DOHH2 (cell line): ENCODE data around the gene AFF4.

Experiments used
- H3F3A ChIP-seq: fragments of 200-600 bp; sonication (generic), shearing (Covaris generic); 2 replicates; pipeline ENCODE4 v1.6.0; 2016; ENCODE audit warnings: antibody characterized with exemption, mild to moderate bottlenecking; ENCODE audit not compliant: control insufficient read depth, insufficient read depth
- H3K27ac ChIP-seq: fragments of 200-600 bp; sonication (generic); 2 replicates; pipeline ENCODE4 v1.5.1; 2014; ENCODE audit warnings: low read depth, mild to moderate bottlenecking, low read length, moderate library complexity
- H3K27me3 ChIP-seq: fragments of 200-600 bp; sonication (generic); 2 replicates; pipeline ENCODE4 v1.6.1; 2014; ENCODE audit warnings: mild to moderate bottlenecking, low read length, mixed read lengths; ENCODE audit not compliant: control insufficient read depth
- H3K36me3 ChIP-seq: fragments of 200-600 bp; sonication (generic); 2 replicates; pipeline ENCODE4 v1.6.1; 2014; ENCODE audit warnings: mild to moderate bottlenecking, low read length, moderate library complexity, mixed read lengths; ENCODE audit not compliant: control insufficient read depth
- H3K4me1 ChIP-seq: fragments of 200-600 bp; sonication (generic); 2 replicates; pipeline ENCODE4 v1.6.1; 2014; ENCODE audit warnings: mild to moderate bottlenecking, low read length, mixed read lengths; ENCODE audit not compliant: control insufficient read depth
- H3K4me2 ChIP-seq: fragments of 200-600 bp; sonication (generic); 2 replicates; pipeline ENCODE4 v1.6.0; 2014; ENCODE audit warnings: mild to moderate bottlenecking, low read length, moderate library complexity
- H3K4me3 ChIP-seq: fragments of 200-600 bp; sonication (generic); 2 replicates; pipeline ENCODE4 v1.5.1; 2014; ENCODE audit warnings: mild to moderate bottlenecking, low read length, mixed read lengths
- H3K79me2 ChIP-seq: fragments of 200-600 bp; sonication (generic); 2 replicates; pipeline ENCODE4 v1.6.1; 2014; ENCODE audit warnings: mild to moderate bottlenecking, low read length, mixed read lengths; ENCODE audit not compliant: control insufficient read depth
- H3K9me2 ChIP-seq: fragments of 200-600 bp; sonication (generic); replicated peaks from 2 replicates; pipeline ENCODE4 v1.6.1; 2014; ENCODE audit warnings: mild to moderate bottlenecking, low read length, mixed read lengths; ENCODE audit not compliant: control insufficient read depth
- H3K9me3 ChIP-seq: fragments of 200-600 bp; sonication (generic); 2 replicates; pipeline ENCODE4 v1.6.1; 2014; ENCODE audit warnings: antibody characterized with exemption, low read length, mixed read lengths; ENCODE audit not compliant: control insufficient read depth, insufficient read depth
- H4K20me1 ChIP-seq: fragments of 200-600 bp; sonication (generic); 2 replicates; pipeline ENCODE4 v1.6.0; 2014; ENCODE audit warnings: low read depth, mild to moderate bottlenecking, antibody characterized with exemption, low read length, moderate library complexity; ENCODE audit not compliant: control insufficient read depth, insufficient read depth
- CTCF ChIP-seq: fragments of 200-600 bp; sonication (generic); IDR thresholded peaks from one replicate; pipeline ENCODE4 v1.5.1; 2014; ENCODE audit warnings: antibody characterized with exemption, mild to moderate bottlenecking, low read depth, low read length; ENCODE audit not compliant: poor library complexity, severe bottlenecking
- EZH2phosphoT487 ChIP-seq: fragments of 200-600 bp; sonication (generic); IDR thresholded peaks from 2 replicates; pipeline ENCODE4 v1.6.1; 2017; ENCODE audit warnings: borderline replicate concordance, mild to moderate bottlenecking, antibody characterized with exemption, low read length, moderate library complexity, mixed read lengths

Gene AFF4

DNA sequence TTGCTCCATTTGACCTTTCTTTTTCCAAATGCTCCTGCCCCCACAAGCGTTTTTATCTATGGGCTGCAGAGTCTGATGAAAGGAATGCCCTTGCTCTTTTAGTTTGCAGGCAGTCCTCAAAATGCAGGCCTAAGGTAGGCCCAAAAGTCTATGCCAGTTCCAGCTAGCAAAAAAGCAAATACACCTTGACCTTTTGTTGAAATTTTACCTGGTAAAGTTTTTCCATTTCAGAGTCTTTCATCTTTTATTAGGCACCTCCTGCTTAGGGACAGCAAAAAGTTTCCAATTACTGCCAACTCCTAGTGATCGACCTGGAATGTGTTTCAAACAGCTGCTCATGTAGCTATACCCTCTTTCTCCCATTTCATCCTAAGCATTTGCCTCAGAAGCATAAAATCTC lies 92.6 kb downstream of the AFF4 start:
- H4K20me1 ChIP-seq, result 0 out of 2 replicates have a peak, but pooled peaks cover 6% of the 10 kb centered on the region
- H3K9me2 ChIP-seq, result no peaks in the 10 kb centered on the region
- peaks cover 19% of the 10 kb centered on the region for H3F3A ChIP-seq
- H3K4me2 ChIP-seq, result no peak overlapping the region
- no peaks in the 10 kb centered on the region for H3K9me3 ChIP-seq
- H3K27me3 ChIP-seq, result no peaks in the 10 kb centered on the region
- TF ChIP-seq CTCF (no peak), EZH2phosphoT487 (no peak)
- H3K36me3 ChIP-seq, result peaks cover 68% of the 10 kb centered on the region
- H3K79me2 ChIP-seq, result peaks cover 29% of the 10 kb centered on the region
- no peak overlapping the region for H3K27ac ChIP-seq
- peaks cover 11% of the 10 kb centered on the region for H3K4me1 ChIP-seq
- H3K4me3 ChIP-seq, result no peak overlapping the region

- Histone ChIP-seq H3K27ac (no peak overlapping the region), H3K79me2 (peaks cover 31% of the 10 kb centered on the region), H3K27me3 (no peaks in the 10 kb centered on the region), H3K9me2 (no peaks in the 10 kb centered on the region), H3K9me3 (no peaks in the 10 kb centered on the region), H3K4me3 (no peak overlapping the region), H3K36me3 (peaks cover 64% of the 10 kb centered on the region), H3K4me2 (no peak overlapping the region), H4K20me1 (0 out of 2 replicates have a peak, but pooled peaks cover 6% of the 10 kb centered on the region), H3F3A (peaks cover 14% of the 10 kb centered on the region), H3K4me1 (peaks cover 16% of the 10 kb centered on the region)
- TF ChIP-seq EZH2phosphoT487, result no peak
- no peak for TF ChIP-seq CTCF
Observed at GRCh38 chr5:132868754-132869153, 94.7 kb downstream of the AFF4 start.

DNA sequence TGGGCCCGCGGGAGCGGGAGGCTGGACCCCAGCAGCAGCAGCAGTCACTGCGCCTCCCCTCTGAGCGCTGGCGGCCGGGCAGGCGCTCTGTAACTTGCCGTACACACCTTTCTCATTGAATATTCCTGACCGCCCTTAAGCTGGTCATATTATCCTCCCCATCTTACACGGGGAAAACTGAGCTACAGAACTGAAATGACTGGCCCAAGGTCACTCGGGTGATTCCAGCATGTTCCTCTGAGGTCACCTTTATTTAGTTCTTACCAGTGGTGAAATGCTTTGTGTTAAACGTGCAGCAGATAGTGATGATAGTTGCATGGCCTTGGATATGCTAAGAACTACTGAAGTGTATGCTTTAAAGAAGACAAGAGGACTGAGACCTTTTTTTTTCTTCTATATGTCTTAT lies 96.4 kb downstream of the AFF4 start:
- H3K79me2 ChIP-seq, result peaks cover 31% of the 10 kb centered on the region
- H3K36me3 ChIP-seq, result peaks cover 49% of the 10 kb centered on the region

More for the DNA sequence above, 96.4 kb downstream of the AFF4 start:
- peak overlapping the region; percentile 85 for H3K4me2 ChIP-seq
- TF ChIP-seq EZH2phosphoT487 (no peak), CTCF (no peak)
- peaks cover 16% of the 10 kb centered on the region for H3K4me1 ChIP-seq
- peaks cover 8% of the 10 kb centered on the region for H3F3A ChIP-seq
- H4K20me1 ChIP-seq, result 0 out of 2 replicates have a peak, but pooled peaks cover 6% of the 10 kb centered on the region
- H3K27ac ChIP-seq, result peak overlapping the region; percentile 30
- no peaks in the 10 kb centered on the region for H3K9me2 ChIP-seq
- H3K27me3 ChIP-seq, result 0 out of 2 replicates have a peak, but pooled peaks cover 2% of the 10 kb centered on the region
- peak overlapping the region; percentile 91 for H3K4me3 ChIP-seq
- no peaks in the 10 kb centered on the region for H3K9me3 ChIP-seq
